Panc1 (cell line): ENCODE results near the gene THTPA. TPM values are rescaled to one million over a fixed set of nuclear protein-coding genes. Genes with fewer than 3 reads are reported as not detected.

ENCODE experiments used
- ATAC-seq: fragments of 200-7000 bp; cut with Tn5 transposase; 2 replicates; pipeline ENCODE4 v1.9.1; 2020; ENCODE audit warnings: mild to moderate bottlenecking, moderate library complexity
- BruUV-seq: library from RNA; stranded (reverse); fragments of 400-500 nt; replicated peaks from 2 replicates; lab custom pipeline; 2021; lab: Mats Ljungman, UMichigan
- CTCF ChIA-PET: fragments of 300-600 bp; sonication (Branson Sonifier 250); formaldehyde crosslinking; loops from one replicate; lab custom pipeline; 2022; ENCODE audit warnings: antibody characterized with exemption; lab: Charles Lee
- POLR2A ChIA-PET: fragments of 300-600 bp; sonication (Branson Sonifier 250); formaldehyde crosslinking; loops from one replicate; lab custom pipeline; 2022; ENCODE audit warnings: antibody characterized with exemption; lab: Charles Lee
- DNase-seq: peaks from one replicate; pipeline ENCODE4 v3.0.0-alpha.2; 2010; ENCODE audit warnings: low read depth, low spot score
- H3K27ac ChIP-seq: 2 replicates; pipeline ENCODE4 v1.5.1; 2011; ENCODE audit warnings: mild to moderate bottlenecking, low read length, inconsistent platforms
- H3K27me3 ChIP-seq: fragments of 200-500 bp; sonication (Bioruptor generic); 2 replicates; pipeline ENCODE4 v1.6.0; 2014; ENCODE audit warnings: low read length, inconsistent platforms; ENCODE audit not compliant: control insufficient read depth, insufficient read depth
- H3K36me3 ChIP-seq: fragments of 200-500 bp; sonication (Bioruptor generic); 2 replicates; pipeline ENCODE4 v1.5.1; 2014; ENCODE audit warnings: inconsistent platforms, mild to moderate bottlenecking, low read length, moderate library complexity; ENCODE audit not compliant: control insufficient read depth, insufficient read depth
- H3K4me1 ChIP-seq: 2 replicates; pipeline ENCODE4 v1.5.1; 2011; ENCODE audit warnings: inconsistent platforms, mild to moderate bottlenecking, low read length, moderate library complexity; ENCODE audit not compliant: control insufficient read depth, insufficient read depth
- H3K4me3 ChIP-seq, 2 experiments: 2 replicates each; pipeline ENCODE4 v1.5.1; 2011 to 2012; ENCODE audit warnings: low read depth in 2 of 2, low read length in 2 of 2, mild to moderate bottlenecking in 2 of 2, inconsistent platforms in 1 of 2, moderate library complexity in 1 of 2
- H3K9me3 ChIP-seq: fragments of 200-500 bp; sonication (Bioruptor generic); 2 replicates; pipeline ENCODE4 v1.5.1; 2014; ENCODE audit warnings: low read depth, mild to moderate bottlenecking, inconsistent platforms, low read length, moderate library complexity; ENCODE audit not compliant: control insufficient read depth, insufficient read depth
- CTCF ChIP-seq: fragments of 450-650 bp; IDR thresholded peaks from 2 replicates; pipeline ENCODE4 v1.5.1; 2017; ENCODE audit warnings: mild to moderate bottlenecking
- POLR2AphosphoS5 ChIP-seq: IDR thresholded peaks from 2 replicates; pipeline ENCODE4 v1.6.1; 2012; ENCODE audit warnings: mild to moderate bottlenecking, low read depth, low read length, moderate library complexity
- SIN3A ChIP-seq: IDR thresholded peaks from 2 replicates; pipeline ENCODE4 v1.6.1; 2012; ENCODE audit warnings: low read depth, mild to moderate bottlenecking, low read length, moderate library complexity, borderline replicate concordance; ENCODE audit not compliant: insufficient read depth
- TCF7L2 ChIP-seq: IDR thresholded peaks from 2 replicates; pipeline ENCODE4 v1.6.1; 2011; ENCODE audit warnings: mild to moderate bottlenecking, low read depth, low read length, inconsistent platforms
- in situ Hi-C: cut with HindIII; loops from 2 replicates; pipeline ENCODE4 v1.10.0; 2016; ENCODE audit warnings: low sequenced_read_pairs, low pct_unique_long_range_greater_than_20kb
- intact Hi-C: fragments of 100-400 bp; cut with micrococcal nuclease; formaldehyde crosslinking; loops from one replicate; pipeline ENCODE4 v1.10.0; 2022; ENCODE audit not compliant: unreplicated experiment
- total RNA-seq: library from RNA; stranded (reverse); gene quantifications from one replicate; pipeline ENCODE4 v1.2.1, GENCODE V29; 2021; ENCODE audit not compliant: unreplicated experiment
- TF ChIP-seq, protein P1 (sequence below), 2 experiments: IDR thresholded peaks; 2 replicates each; pipeline ENCODE4 v1.6.1; 2011 to 2012; ENCODE audit warnings: low read depth in 2 of 2, control low read depth in 1 of 2, low read length in 1 of 2, mild to moderate bottlenecking in 1 of 2, moderate library complexity in 1 of 2; ENCODE audit not compliant: insufficient read depth in 1 of 2

The THTPA gene
- total RNA-seq, 1 experiment from 2014 or later = 13.3 TPM

DNA sequence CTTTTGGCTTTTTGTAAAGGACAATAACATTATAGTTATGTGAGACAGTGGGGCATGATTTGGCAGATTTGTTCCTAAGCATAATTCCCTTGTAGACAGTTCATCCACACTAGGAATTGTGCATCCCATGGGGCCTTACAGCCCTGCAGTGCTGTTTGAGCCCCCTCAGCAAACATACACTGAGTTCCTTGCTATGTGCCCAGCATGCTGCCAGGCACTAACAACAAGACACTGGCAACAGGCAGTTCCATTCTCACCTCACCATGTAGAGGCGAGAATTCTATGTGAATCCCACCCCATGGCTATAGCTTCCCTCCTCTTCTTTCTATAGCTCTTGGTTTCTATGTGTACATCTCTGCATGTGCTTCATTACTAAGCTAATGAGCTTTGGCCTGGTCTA lies 1.9 kb downstream of the THTPA start:
- intact Hi-C loops (loop anchor here (2.0 to 10.0 kb wide), 2 partner anchors 79 to 233 kb away; partner anchors contain the start of gene PABPN1), in situ Hi-C loops (no loop called here)
- Histone ChIP-seq H3K4me1 (no peaks in the 10 kb centered on the region), H3K36me3 (peaks cover 5% of the 10 kb centered on the region; the same call in 1 of the 2 replicates), H3K4me3 (no peak overlapping the region), H3K27me3 (no peaks in the 10 kb centered on the region), H3K9me3 (no peaks in the 10 kb centered on the region), H3K27ac (no peak overlapping the region; the same call in 1 of the 2 replicates)
- TF ChIP-seq, protein P1, sequence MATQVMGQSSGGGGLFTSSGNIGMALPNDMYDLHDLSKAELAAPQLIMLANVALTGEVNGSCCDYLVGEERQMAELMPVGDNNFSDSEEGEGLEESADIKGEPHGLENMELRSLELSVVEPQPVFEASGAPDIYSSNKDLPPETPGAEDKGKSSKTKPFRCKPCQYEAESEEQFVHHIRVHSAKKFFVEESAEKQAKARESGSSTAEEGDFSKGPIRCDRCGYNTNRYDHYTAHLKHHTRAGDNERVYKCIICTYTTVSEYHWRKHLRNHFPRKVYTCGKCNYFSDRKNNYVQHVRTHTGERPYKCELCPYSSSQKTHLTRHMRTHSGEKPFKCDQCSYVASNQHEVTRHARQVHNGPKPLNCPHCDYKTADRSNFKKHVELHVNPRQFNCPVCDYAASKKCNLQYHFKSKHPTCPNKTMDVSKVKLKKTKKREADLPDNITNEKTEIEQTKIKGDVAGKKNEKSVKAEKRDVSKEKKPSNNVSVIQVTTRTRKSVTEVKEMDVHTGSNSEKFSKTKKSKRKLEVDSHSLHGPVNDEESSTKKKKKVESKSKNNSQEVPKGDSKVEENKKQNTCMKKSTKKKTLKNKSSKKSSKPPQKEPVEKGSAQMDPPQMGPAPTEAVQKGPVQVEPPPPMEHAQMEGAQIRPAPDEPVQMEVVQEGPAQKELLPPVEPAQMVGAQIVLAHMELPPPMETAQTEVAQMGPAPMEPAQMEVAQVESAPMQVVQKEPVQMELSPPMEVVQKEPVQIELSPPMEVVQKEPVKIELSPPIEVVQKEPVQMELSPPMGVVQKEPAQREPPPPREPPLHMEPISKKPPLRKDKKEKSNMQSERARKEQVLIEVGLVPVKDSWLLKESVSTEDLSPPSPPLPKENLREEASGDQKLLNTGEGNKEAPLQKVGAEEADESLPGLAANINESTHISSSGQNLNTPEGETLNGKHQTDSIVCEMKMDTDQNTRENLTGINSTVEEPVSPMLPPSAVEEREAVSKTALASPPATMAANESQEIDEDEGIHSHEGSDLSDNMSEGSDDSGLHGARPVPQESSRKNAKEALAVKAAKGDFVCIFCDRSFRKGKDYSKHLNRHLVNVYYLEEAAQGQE (IDR thresholded peaks at IDR 0.05; ENCODE audit: insufficient read depth in 1 of 2, low read depth in 2 of 2, low read length in 1 of 2) = no peak
- TF ChIP-seq SIN3A (no peak), CTCF (no peak), TCF7L2 (no peak), POLR2AphosphoS5 (no peak)
- ATAC-seq = no peak
- no TSS peak for BruUV-seq
- ChIA-PET POLR2A (no interaction called here), CTCF (interaction anchor here (0.6 kb wide), 1 partner anchor 130 kb away, joined by 4 read pairs; no protein-coding TSS in a partner anchor)
- DNase-seq = no peak

GRCh38 chr14:23558346-23559009 lies 2.4 kb downstream of the THTPA start:
- Histone ChIP-seq H3K27me3 (no peaks in the 10 kb centered on the region), H3K9me3 (no peaks in the 10 kb centered on the region), H3K4me1 (no peaks in the 10 kb centered on the region), H3K27ac (no peak overlapping the region), H3K4me3 (no peak overlapping the region), H3K36me3 (peaks cover 5% of the 10 kb centered on the region; the same call in 1 of the 2 replicates)
- DNase-seq (no peak), ATAC-seq (no peak)
- POLR2A ChIA-PET = interaction anchor here (1.0 kb wide), 1 partner anchor 219 kb away, joined by 3 read pairs; no protein-coding TSS in a partner anchor
- in situ Hi-C loops = no loop called here
- CTCF ChIA-PET = interaction anchor here (0.6 to 2.4 kb wide), 2 partner anchors 80 to 130 kb away, joined by 4 to 13 read pairs; no protein-coding TSS in a partner anchor
- TF ChIP-seq TCF7L2 (no peak), CTCF (no peak)
- intact Hi-C loops = loop anchor here (2.0 to 10.0 kb wide), 2 partner anchors 80 to 234 kb away; partner anchors contain the start of gene PABPN1
- no TSS peak for BruUV-seq
